HCT116 (cell line): ENCODE measurements around the gene CORO2B. TPM values are rescaled to one million over a fixed set of nuclear protein-coding genes. Genes with fewer than 3 reads are reported as not detected.

Experiments
- ATAC-seq: fragments of 200-7000 bp; cut with Tn5 transposase; 2 replicates; pipeline ENCODE4 v1.9.1; 2020; ENCODE audit warnings: mild to moderate bottlenecking, moderate library complexity
- BruUV-seq: library from RNA; stranded (reverse); fragments of 400-500 nt; replicated peaks from 2 replicates; lab custom pipeline; 2021; lab: Mats Ljungman, UMichigan
- CTCF ChIA-PET: fragments of 300-600 bp; sonication (Branson Sonifier 250); formaldehyde crosslinking; loops from one replicate; lab custom pipeline; 2021; ENCODE audit warnings: antibody characterized with exemption; lab: Charles Lee
- POLR2A ChIA-PET: fragments of 300-600, 350-600 bp; sonication (Branson Sonifier 250); formaldehyde crosslinking; loops from one replicate; lab custom pipeline; 2021; ENCODE audit warnings: antibody characterized with exemption; lab: Charles Lee
- RAD21 ChIA-PET, 2 experiments: fragments of 300-600 bp; sonication (Branson Sonifier 250); formaldehyde crosslinking; loops; one replicate each; lab custom pipeline; 2023; ENCODE audit warnings: low total read pairs in 2 of 2; ENCODE audit not compliant: uncharacterized antibody in 2 of 2, unreplicated experiment in 2 of 2, low non-redundant PET in 1 of 2; lab: Charles Lee
- DNase-seq: peaks from one replicate; pipeline ENCODE4 v3.0.0-alpha.2; 2010; ENCODE audit warnings: low read depth, low spot score
- H2AFZ ChIP-seq: fragments of 200-600 bp; shearing (Covaris generic), sonication (generic); 2 replicates; pipeline ENCODE4 v1.6.1; 2017; ENCODE audit warnings: low read depth, mixed run types, mixed read lengths, antibody characterized with exemption, low read length; ENCODE audit not compliant: poor library complexity, severe bottlenecking
- H3K27ac ChIP-seq: 2 replicates; pipeline ENCODE4 v1.5.1; 2012; ENCODE audit warnings: low read depth, low read length
- H3K27me3 ChIP-seq: fragments of 200-600 bp; sonication (generic); 2 replicates; pipeline ENCODE4 v1.6.1; 2016; ENCODE audit warnings: mixed run types, low read length, mixed read lengths; ENCODE audit not compliant: insufficient read depth
- H3K36me3 ChIP-seq, 2 experiments: fragments of 200-500 bp in 1 of 2; fragments of 200-600 bp in 1 of 2; sonication (Bioruptor generic) in 1 of 2; sonication (generic) in 1 of 2; 2 replicates each; pipeline versions ENCODE4 v1.5.1 to v1.6.1; 2014 to 2016; ENCODE audit warnings: low read length in 2 of 2, inconsistent platforms in 1 of 2, mixed read lengths in 1 of 2, mixed run types in 1 of 2; ENCODE audit not compliant: insufficient read depth in 2 of 2, control insufficient read depth in 1 of 2
- H3K4me1 ChIP-seq, 2 experiments: fragments of 200-600 bp in 1 of 2; sonication (generic) in 1 of 2; 2 replicates each; pipeline versions ENCODE4 v1.5.1 to v1.6.1; 2012 to 2017; ENCODE audit warnings: low read length in 2 of 2, inconsistent platforms in 1 of 2, mild to moderate bottlenecking in 1 of 2, mixed read lengths in 1 of 2, mixed run types in 1 of 2, moderate library complexity in 1 of 2; ENCODE audit not compliant: insufficient read depth in 2 of 2, control insufficient read depth in 1 of 2
- H3K4me2 ChIP-seq: fragments of 200-600 bp; sonication (generic); 2 replicates; pipeline ENCODE4 v1.6.1; 2017; ENCODE audit warnings: mixed run types, low read length, mixed read lengths
- H3K4me3 ChIP-seq, 2 experiments: fragments of 200-600 bp in 1 of 2; sonication (generic) in 1 of 2; replicated peaks in 1 of 2; 2 replicates each; pipeline ENCODE4 v1.5.1; 2011 to 2016; ENCODE audit warnings: low read length in 2 of 2, control low read depth in 1 of 2, low read depth in 1 of 2, mild to moderate bottlenecking in 1 of 2, mixed read lengths in 1 of 2, mixed run types in 1 of 2
- H3K79me2 ChIP-seq: fragments of 200-600 bp; sonication (generic); 2 replicates; pipeline ENCODE4 v1.6.1; 2017; ENCODE audit warnings: mild to moderate bottlenecking, mixed run types, low read length, moderate library complexity, mixed read lengths; ENCODE audit not compliant: insufficient read depth
- H3K9ac ChIP-seq: fragments of 200-600 bp; sonication (generic); 2 replicates; pipeline ENCODE4 v1.6.1; 2016; ENCODE audit warnings: low read length, mixed read lengths
- H3K9me2 ChIP-seq: fragments of 200-600 bp; sonication (generic), shearing (Covaris generic); 2 replicates; pipeline ENCODE4 v1.6.1; 2017; ENCODE audit warnings: mixed run types, mild to moderate bottlenecking, moderate library complexity; ENCODE audit not compliant: insufficient read depth
- H3K9me3 ChIP-seq, 2 experiments: fragments of 200-500 bp in 1 of 2; fragments of 200-600 bp in 1 of 2; sonication (Bioruptor generic) in 1 of 2; sonication (generic) in 1 of 2; 2 replicates each; pipeline ENCODE4 v1.6.1; 2014 to 2017; ENCODE audit warnings: low read length in 2 of 2, mixed read lengths in 2 of 2, inconsistent platforms in 1 of 2, low read depth in 1 of 2, mild to moderate bottlenecking in 1 of 2, mixed run types in 1 of 2, moderate library complexity in 1 of 2; ENCODE audit not compliant: control insufficient read depth in 1 of 2, insufficient read depth in 1 of 2
- H4K20me1 ChIP-seq: fragments of 200-600 bp; sonication (generic), shearing (Covaris generic); 2 replicates; pipeline ENCODE4 v1.6.1; 2017; ENCODE audit warnings: mixed run types, mild to moderate bottlenecking, moderate library complexity; ENCODE audit not compliant: insufficient read depth
- CBX3 ChIP-seq: IDR thresholded peaks from 2 replicates; pipeline ENCODE4 v1.6.1; 2012; ENCODE audit warnings: low read depth
- CEBPB ChIP-seq: IDR thresholded peaks from 2 replicates; pipeline ENCODE4 v1.6.1; 2012; ENCODE audit warnings: low read depth
- CTCF ChIP-seq, 3 experiments: fragments of 200-600 bp in 1 of 3; sonication (generic) in 1 of 3; IDR thresholded peaks in 2 of 3; conservative IDR thresholded peaks in 1 of 3; 2 replicates each; pipeline ENCODE4 v1.5.1; 2012 to 2017; ENCODE audit warnings: low read depth in 2 of 3, low read length in 2 of 3, antibody characterized with exemption in 1 of 3, borderline replicate concordance in 1 of 3, control low read depth in 1 of 3, mild to moderate bottlenecking in 1 of 3, mixed read lengths in 1 of 3, mixed run types in 1 of 3, moderate library complexity in 1 of 3; ENCODE audit not compliant: insufficient read depth in 1 of 3
- EGR1 ChIP-seq: IDR thresholded peaks from 2 replicates; pipeline ENCODE4 v1.6.1; 2012; ENCODE audit warnings: low read depth
- ELF1 ChIP-seq: IDR thresholded peaks from 2 replicates; pipeline ENCODE4 v1.6.1; 2012; ENCODE audit warnings: low read depth, borderline replicate concordance
- EZH2 ChIP-seq: fragments of 200-600 bp; sonication (generic); IDR thresholded peaks from 2 replicates; pipeline ENCODE4 v1.6.1; 2017; ENCODE audit warnings: antibody characterized with exemption, mixed run types
- EZH2phosphoT487 ChIP-seq: fragments of 200-600 bp; IDR thresholded peaks from 2 replicates; pipeline ENCODE4 v1.6.1; 2018; ENCODE audit warnings: antibody characterized with exemption, borderline replicate concordance
- FOSL1 ChIP-seq: IDR thresholded peaks from 2 replicates; pipeline ENCODE4 v1.6.1; 2012; ENCODE audit warnings: low read depth
- JUND ChIP-seq: IDR thresholded peaks from 2 replicates; pipeline ENCODE4 v1.6.1; 2012
- POLR2A ChIP-seq: IDR thresholded peaks from 2 replicates; pipeline ENCODE4 v1.7.0; 2011; ENCODE audit warnings: borderline replicate concordance; ENCODE audit not compliant: insufficient read depth, insufficient read length; ENCODE audit errors: extremely low read depth
- POLR2AphosphoS5 ChIP-seq: IDR thresholded peaks from 2 replicates; pipeline ENCODE4 v1.6.1; 2011; ENCODE audit warnings: mild to moderate bottlenecking, low read depth, low read length, moderate library complexity
- RAD21 ChIP-seq: IDR thresholded peaks from 2 replicates; pipeline ENCODE4 v1.6.1; 2012; ENCODE audit warnings: low read depth, mild to moderate bottlenecking
- SIN3A ChIP-seq: IDR thresholded peaks from 2 replicates; pipeline ENCODE4 v1.6.1; 2012; ENCODE audit warnings: low read depth
- SP1 ChIP-seq: IDR thresholded peaks from 2 replicates; pipeline ENCODE4 v1.6.1; 2012; ENCODE audit warnings: low read depth
- SRF ChIP-seq: IDR thresholded peaks from 2 replicates; pipeline ENCODE4 v1.6.1; 2012; ENCODE audit warnings: low read depth
- TCF7L2 ChIP-seq: IDR thresholded peaks from 2 replicates; pipeline ENCODE4 v1.7.0; 2011; ENCODE audit warnings: borderline replicate concordance, inconsistent platforms; ENCODE audit not compliant: insufficient read depth, insufficient read length; ENCODE audit errors: extremely low read depth
- YY1 ChIP-seq: IDR thresholded peaks from 2 replicates; pipeline ENCODE4 v1.6.1; 2011; ENCODE audit warnings: low read length, low read depth, moderate library complexity, mild to moderate bottlenecking; ENCODE audit not compliant: insufficient replicate concordance; ENCODE audit errors: extremely low read depth
- intact Hi-C: fragments of 100-400 bp; cut with micrococcal nuclease; formaldehyde crosslinking; loops from 2 replicates; pipeline ENCODE4 v1.10.0; 2022
- total RNA-seq: library from RNA; stranded (reverse); gene quantifications from one replicate; pipeline ENCODE4 v1.2.1, GENCODE V29; 2021; ENCODE audit not compliant: unreplicated experiment
- TF ChIP-seq, protein P1 (sequence below): IDR thresholded peaks from 2 replicates; pipeline ENCODE4 v1.6.1; 2011; ENCODE audit warnings: mild to moderate bottlenecking, low read length, moderate library complexity; ENCODE audit not compliant: insufficient replicate concordance; ENCODE audit errors: extremely low read depth
- TF ChIP-seq, protein P2 (sequence below): IDR thresholded peaks from 2 replicates; pipeline ENCODE4 v1.6.1; 2012
- TF ChIP-seq, protein P3 (sequence below): IDR thresholded peaks from 2 replicates; pipeline ENCODE4 v1.6.1; 2012

The CORO2B gene
- total RNA-seq, 1 experiment from 2014 or later = 2.8 TPM

DNA sequence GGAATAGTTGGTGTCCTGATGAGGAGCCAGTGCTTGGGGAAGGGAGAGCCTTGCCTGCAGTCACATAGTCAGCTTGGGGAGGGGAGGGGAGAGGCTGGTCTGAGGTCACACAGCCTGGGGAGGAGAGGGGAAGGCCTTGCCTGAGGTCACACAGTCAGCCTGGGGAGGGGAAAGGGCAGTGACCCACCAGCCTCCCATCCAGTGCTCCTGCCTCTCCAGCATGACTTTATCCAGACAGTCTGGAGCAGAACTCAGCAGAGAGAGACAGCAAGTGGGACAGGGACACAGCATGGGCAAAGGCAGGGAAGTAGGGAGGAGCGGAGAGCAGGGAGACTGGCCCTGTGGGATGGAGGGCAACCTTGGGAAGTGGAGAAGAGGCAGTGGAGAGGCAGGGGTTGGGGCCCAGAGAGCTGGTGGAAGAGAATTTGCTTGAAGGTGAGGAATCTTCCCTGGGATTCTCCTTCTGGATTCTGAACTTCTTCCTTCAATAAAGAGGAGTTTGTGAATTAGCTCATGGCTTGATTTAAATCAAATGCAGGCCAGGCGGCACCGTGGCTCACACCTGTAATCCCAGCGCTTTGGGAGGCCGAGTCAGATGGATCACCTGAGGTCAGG lies 64.5 kb downstream of the CORO2B start (continued):
- TF ChIP-seq RAD21 (no peak), EGR1 (no peak), CBX3 (no peak), ELF1 (no peak), POLR2AphosphoS5 (no peak)

DNA sequence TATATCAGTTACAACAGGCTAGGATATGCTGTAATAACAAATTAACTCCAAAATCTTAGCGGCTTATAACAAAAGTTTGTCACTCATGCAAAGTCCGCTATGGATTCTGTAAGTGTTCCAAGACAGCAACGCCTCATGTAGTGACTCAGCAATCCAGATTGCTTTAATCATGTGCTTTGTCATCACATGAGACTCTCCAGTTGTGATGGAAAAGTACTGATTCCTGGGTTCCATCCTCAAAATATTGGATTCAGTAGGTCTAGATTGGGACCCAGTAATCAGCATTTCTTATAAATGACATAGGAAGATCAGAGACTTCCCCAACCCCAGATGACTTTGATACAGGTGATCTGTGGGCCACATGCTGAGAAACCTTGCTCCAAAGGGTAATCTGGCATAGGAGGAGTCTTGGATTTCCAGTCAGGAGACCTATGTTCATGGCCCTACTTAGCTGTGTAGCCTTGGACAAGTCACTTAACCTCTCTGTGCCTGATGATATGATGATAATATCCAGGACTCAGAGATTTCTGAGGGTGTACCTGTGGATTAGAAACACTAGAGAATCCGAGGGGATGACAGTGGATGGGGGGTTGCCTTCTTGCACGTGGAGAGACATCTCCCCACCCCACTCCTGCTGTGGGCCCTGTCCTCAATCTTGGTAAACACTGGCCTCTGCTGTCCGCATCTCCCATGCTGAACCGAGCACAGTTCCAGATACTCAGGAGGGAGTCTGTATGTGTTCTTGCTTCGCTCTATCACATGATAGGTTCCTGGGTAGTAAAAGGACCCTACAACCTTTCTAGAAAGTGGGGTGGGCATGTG lies 65.5 kb downstream of the CORO2B start:
- POLR2A ChIA-PET = no interaction called here
- no TSS peak for BruUV-seq
- Histone ChIP-seq H3K4me2 (peak overlapping the region; percentile 13; the same call in 1 of the 2 replicates), H3K9ac (no peak overlapping the region), H3K36me3 (no peaks in the 10 kb centered on the region), H2AFZ (no peak overlapping the region), H3K9me3 (no peaks in the 10 kb centered on the region), H3K79me2 (no peaks in the 10 kb centered on the region), H3K27me3 (no peaks in the 10 kb centered on the region), H3K4me3 (no peak overlapping the region), H3K4me1 (peaks cover 5 to 49% of the 10 kb centered on the region in 2 experiments; a peak in 3 of 4 replicates), H3K27ac (no peak overlapping the region), H3K9me2 (no peaks in the 10 kb centered on the region), H4K20me1 (no peaks in the 10 kb centered on the region)
- ATAC-seq (no peak; the same call in 1 of the 2 replicates), DNase-seq (peak; percentile 22)
- intact Hi-C loops = no loop called here
- CTCF ChIA-PET = interaction anchor here (1.4 to 2.1 kb wide), 2 partner anchors 90 to 94 kb away, joined by 3 to 4 read pairs; no protein-coding TSS in a partner anchor
- RAD21 ChIA-PET = no interaction called here
- peak; percentile 47; the same call in 1 of the 2 replicates for TF ChIP-seq RAD21
- TF ChIP-seq, protein P1, sequence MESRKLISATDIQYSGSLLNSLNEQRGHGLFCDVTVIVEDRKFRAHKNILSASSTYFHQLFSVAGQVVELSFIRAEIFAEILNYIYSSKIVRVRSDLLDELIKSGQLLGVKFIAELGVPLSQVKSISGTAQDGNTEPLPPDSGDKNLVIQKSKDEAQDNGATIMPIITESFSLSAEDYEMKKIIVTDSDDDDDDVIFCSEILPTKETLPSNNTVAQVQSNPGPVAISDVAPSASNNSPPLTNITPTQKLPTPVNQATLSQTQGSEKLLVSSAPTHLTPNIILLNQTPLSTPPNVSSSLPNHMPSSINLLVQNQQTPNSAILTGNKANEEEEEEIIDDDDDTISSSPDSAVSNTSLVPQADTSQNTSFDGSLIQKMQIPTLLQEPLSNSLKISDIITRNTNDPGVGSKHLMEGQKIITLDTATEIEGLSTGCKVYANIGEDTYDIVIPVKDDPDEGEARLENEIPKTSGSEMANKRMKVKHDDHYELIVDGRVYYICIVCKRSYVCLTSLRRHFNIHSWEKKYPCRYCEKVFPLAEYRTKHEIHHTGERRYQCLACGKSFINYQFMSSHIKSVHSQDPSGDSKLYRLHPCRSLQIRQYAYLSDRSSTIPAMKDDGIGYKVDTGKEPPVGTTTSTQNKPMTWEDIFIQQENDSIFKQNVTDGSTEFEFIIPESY = no peak
- peak in 1 of 3 experiments; percentile 22; a peak in 2 of 6 replicates for TF ChIP-seq CTCF (IDR thresholded peaks at IDR 0.05 in 2 of 3, conservative IDR thresholded peaks at IDR 0.05 in 1 of 3; ENCODE audit: borderline replicate concordance in 1 of 3, insufficient read depth in 1 of 3, low read depth in 2 of 3, low read length in 2 of 3)
- TF ChIP-seq CEBPB = no peak
- no peak for TF ChIP-seq POLR2A
- no peak for TF ChIP-seq TCF7L2
- TF ChIP-seq ELF1 = no peak
- no peak for TF ChIP-seq JUND
- no peak for TF ChIP-seq POLR2AphosphoS5
- TF ChIP-seq EZH2 = no peak
- peak; percentile 11; the same call in 1 of the 2 replicates for TF ChIP-seq FOSL1
- TF ChIP-seq SRF = no peak
- no peak for TF ChIP-seq YY1
- TF ChIP-seq, protein P2, sequence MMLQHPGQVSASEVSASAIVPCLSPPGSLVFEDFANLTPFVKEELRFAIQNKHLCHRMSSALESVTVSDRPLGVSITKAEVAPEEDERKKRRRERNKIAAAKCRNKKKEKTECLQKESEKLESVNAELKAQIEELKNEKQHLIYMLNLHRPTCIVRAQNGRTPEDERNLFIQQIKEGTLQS = no peak
- no peak for TF ChIP-seq EZH2phosphoT487
- no peak for TF ChIP-seq EGR1
- TF ChIP-seq, protein P3, sequence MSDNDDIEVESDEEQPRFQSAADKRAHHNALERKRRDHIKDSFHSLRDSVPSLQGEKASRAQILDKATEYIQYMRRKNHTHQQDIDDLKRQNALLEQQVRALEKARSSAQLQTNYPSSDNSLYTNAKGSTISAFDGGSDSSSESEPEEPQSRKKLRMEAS = peak; percentile 49; the same call in 1 of the 2 replicates
- TF ChIP-seq SP1 = no peak
- TF ChIP-seq SIN3A = no peak
